DOHH2 (cell line): ENCODE results near the gene TNK1.

ENCODE experiments used
- H3F3A ChIP-seq: fragments of 200-600 bp; sonication (generic), shearing (Covaris generic); 2 replicates; pipeline ENCODE4 v1.6.0; 2016; ENCODE audit warnings: antibody characterized with exemption, mild to moderate bottlenecking; ENCODE audit not compliant: control insufficient read depth, insufficient read depth
- H3K27ac ChIP-seq: fragments of 200-600 bp; sonication (generic); 2 replicates; pipeline ENCODE4 v1.5.1; 2014; ENCODE audit warnings: low read depth, mild to moderate bottlenecking, low read length, moderate library complexity
- H3K27me3 ChIP-seq: fragments of 200-600 bp; sonication (generic); 2 replicates; pipeline ENCODE4 v1.6.1; 2014; ENCODE audit warnings: mild to moderate bottlenecking, low read length, mixed read lengths; ENCODE audit not compliant: control insufficient read depth
- H3K36me3 ChIP-seq: fragments of 200-600 bp; sonication (generic); 2 replicates; pipeline ENCODE4 v1.6.1; 2014; ENCODE audit warnings: mild to moderate bottlenecking, low read length, moderate library complexity, mixed read lengths; ENCODE audit not compliant: control insufficient read depth
- H3K4me1 ChIP-seq: fragments of 200-600 bp; sonication (generic); 2 replicates; pipeline ENCODE4 v1.6.1; 2014; ENCODE audit warnings: mild to moderate bottlenecking, low read length, mixed read lengths; ENCODE audit not compliant: control insufficient read depth
- H3K4me2 ChIP-seq: fragments of 200-600 bp; sonication (generic); 2 replicates; pipeline ENCODE4 v1.6.0; 2014; ENCODE audit warnings: mild to moderate bottlenecking, low read length, moderate library complexity
- H3K4me3 ChIP-seq: fragments of 200-600 bp; sonication (generic); 2 replicates; pipeline ENCODE4 v1.5.1; 2014; ENCODE audit warnings: mild to moderate bottlenecking, low read length, mixed read lengths
- H3K79me2 ChIP-seq: fragments of 200-600 bp; sonication (generic); 2 replicates; pipeline ENCODE4 v1.6.1; 2014; ENCODE audit warnings: mild to moderate bottlenecking, low read length, mixed read lengths; ENCODE audit not compliant: control insufficient read depth
- H3K9me2 ChIP-seq: fragments of 200-600 bp; sonication (generic); replicated peaks from 2 replicates; pipeline ENCODE4 v1.6.1; 2014; ENCODE audit warnings: mild to moderate bottlenecking, low read length, mixed read lengths; ENCODE audit not compliant: control insufficient read depth
- H3K9me3 ChIP-seq: fragments of 200-600 bp; sonication (generic); 2 replicates; pipeline ENCODE4 v1.6.1; 2014; ENCODE audit warnings: antibody characterized with exemption, low read length, mixed read lengths; ENCODE audit not compliant: control insufficient read depth, insufficient read depth
- H4K20me1 ChIP-seq: fragments of 200-600 bp; sonication (generic); 2 replicates; pipeline ENCODE4 v1.6.0; 2014; ENCODE audit warnings: low read depth, mild to moderate bottlenecking, antibody characterized with exemption, low read length, moderate library complexity; ENCODE audit not compliant: control insufficient read depth, insufficient read depth
- EZH2phosphoT487 ChIP-seq: fragments of 200-600 bp; sonication (generic); IDR thresholded peaks from 2 replicates; pipeline ENCODE4 v1.6.1; 2017; ENCODE audit warnings: borderline replicate concordance, mild to moderate bottlenecking, antibody characterized with exemption, low read length, moderate library complexity, mixed read lengths
- TF ChIP-seq, protein P1 (sequence below): fragments of 200-600 bp; sonication (generic); IDR thresholded peaks from one replicate; pipeline ENCODE4 v1.5.1; 2014; ENCODE audit warnings: antibody characterized with exemption, mild to moderate bottlenecking, low read depth, low read length; ENCODE audit not compliant: poor library complexity, severe bottlenecking

Gene TNK1

DNA sequence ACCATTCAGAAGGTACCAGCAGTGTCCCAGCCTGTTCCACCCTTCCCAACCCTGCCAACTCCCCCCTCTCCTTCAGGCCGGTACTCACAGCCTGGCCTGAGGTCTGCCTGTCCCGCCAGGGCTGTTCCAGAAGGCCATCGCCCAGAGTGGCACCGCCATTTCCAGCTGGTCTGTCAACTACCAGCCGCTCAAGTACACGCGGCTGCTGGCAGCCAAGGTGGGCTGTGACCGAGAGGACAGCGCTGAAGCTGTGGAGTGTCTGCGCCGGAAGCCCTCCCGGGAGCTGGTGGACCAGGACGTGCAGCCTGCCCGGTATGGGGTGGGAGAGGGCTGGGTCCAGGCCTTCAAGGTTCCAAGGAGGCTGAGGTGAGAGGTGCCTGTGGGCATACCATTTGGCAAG lies 33.9 kb downstream of the TNK1 start:
- Histone ChIP-seq H4K20me1 (no peaks in the 10 kb centered on the region), H3F3A (0 out of 2 replicates have a peak, but pooled peaks cover 2% of the 10 kb centered on the region), H3K9me2 (no peaks in the 10 kb centered on the region), H3K9me3 (no peaks in the 10 kb centered on the region), H3K27me3 (no peaks in the 10 kb centered on the region; the same call in 1 of the 2 replicates), H3K27ac (no peak overlapping the region), H3K4me2 (no peak overlapping the region), H3K4me3 (no peak overlapping the region), H3K79me2 (no peaks in the 10 kb centered on the region), H3K4me1 (no peaks in the 10 kb centered on the region), H3K36me3 (no peaks in the 10 kb centered on the region)
- TF ChIP-seq, protein P1, sequence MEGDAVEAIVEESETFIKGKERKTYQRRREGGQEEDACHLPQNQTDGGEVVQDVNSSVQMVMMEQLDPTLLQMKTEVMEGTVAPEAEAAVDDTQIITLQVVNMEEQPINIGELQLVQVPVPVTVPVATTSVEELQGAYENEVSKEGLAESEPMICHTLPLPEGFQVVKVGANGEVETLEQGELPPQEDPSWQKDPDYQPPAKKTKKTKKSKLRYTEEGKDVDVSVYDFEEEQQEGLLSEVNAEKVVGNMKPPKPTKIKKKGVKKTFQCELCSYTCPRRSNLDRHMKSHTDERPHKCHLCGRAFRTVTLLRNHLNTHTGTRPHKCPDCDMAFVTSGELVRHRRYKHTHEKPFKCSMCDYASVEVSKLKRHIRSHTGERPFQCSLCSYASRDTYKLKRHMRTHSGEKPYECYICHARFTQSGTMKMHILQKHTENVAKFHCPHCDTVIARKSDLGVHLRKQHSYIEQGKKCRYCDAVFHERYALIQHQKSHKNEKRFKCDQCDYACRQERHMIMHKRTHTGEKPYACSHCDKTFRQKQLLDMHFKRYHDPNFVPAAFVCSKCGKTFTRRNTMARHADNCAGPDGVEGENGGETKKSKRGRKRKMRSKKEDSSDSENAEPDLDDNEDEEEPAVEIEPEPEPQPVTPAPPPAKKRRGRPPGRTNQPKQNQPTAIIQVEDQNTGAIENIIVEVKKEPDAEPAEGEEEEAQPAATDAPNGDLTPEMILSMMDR: no peak
- no peak for TF ChIP-seq EZH2phosphoT487

DNA sequence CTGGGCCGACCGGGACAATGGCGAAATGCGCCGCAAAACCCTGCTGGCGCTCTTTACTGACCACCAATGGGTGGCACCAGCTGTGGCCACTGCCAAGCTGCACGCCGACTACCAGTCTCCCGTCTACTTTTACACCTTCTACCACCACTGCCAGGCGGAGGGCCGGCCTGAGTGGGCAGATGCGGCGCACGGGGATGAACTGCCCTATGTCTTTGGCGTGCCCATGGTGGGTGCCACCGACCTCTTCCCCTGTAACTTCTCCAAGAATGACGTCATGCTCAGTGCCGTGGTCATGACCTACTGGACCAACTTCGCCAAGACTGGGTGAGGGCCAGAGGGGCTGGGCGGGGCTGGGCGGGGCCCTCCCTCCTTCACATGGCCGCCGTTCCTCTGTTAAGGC lies 34.9 kb downstream of the TNK1 start:
- Histone ChIP-seq H3K4me1 (no peaks in the 10 kb centered on the region), H4K20me1 (no peaks in the 10 kb centered on the region), H3K27me3 (no peaks in the 10 kb centered on the region; the same call in 1 of the 2 replicates), H3K4me3 (no peak overlapping the region), H3F3A (0 out of 2 replicates have a peak, but pooled peaks cover 2% of the 10 kb centered on the region), H3K9me2 (no peaks in the 10 kb centered on the region), H3K9me3 (no peaks in the 10 kb centered on the region), H3K36me3 (no peaks in the 10 kb centered on the region), H3K79me2 (no peaks in the 10 kb centered on the region), H3K4me2 (no peak overlapping the region), H3K27ac (no peak overlapping the region)
- TF ChIP-seq, protein P1: no peak
- no peak for TF ChIP-seq EZH2phosphoT487

- Histone ChIP-seq H3K27me3 (no peaks in the 10 kb centered on the region; the same call in 1 of the 2 replicates), H3K4me3 (no peak overlapping the region), H3K27ac (no peak overlapping the region), H3K4me1 (no peaks in the 10 kb centered on the region), H3K4me2 (no peak overlapping the region), H3F3A (0 out of 2 replicates have a peak, but pooled peaks cover 2% of the 10 kb centered on the region), H4K20me1 (no peaks in the 10 kb centered on the region), H3K36me3 (no peaks in the 10 kb centered on the region), H3K9me3 (no peaks in the 10 kb centered on the region), H3K79me2 (no peaks in the 10 kb centered on the region), H3K9me2 (no peaks in the 10 kb centered on the region)
- TF ChIP-seq EZH2phosphoT487: no peak
- TF ChIP-seq, protein P1: no peak
Observed at GRCh38 chr17:7416323-7416722, 35.4 kb downstream of the TNK1 start.
